Measurements from ENCODE around the gene WDR89.
"Not testable (repeated sequence)": the region's sequence is repeated elsewhere in the genome, so short reads cannot be mapped to it uniquely, and the experiment has no call there.

WDR89 gene

GRCh38 chr14:63652406-63652805 lies 10.7 kb upstream of the WDR89 start:
- DNase-seq (ENCODE audit: low spot score), result no peak

- DNase-seq (ENCODE audit: low spot score), result no peak
Observed at GRCh38 chr14:63650256-63650952, 8.7 kb upstream of the WDR89 start.

- no peak for DNase-seq (ENCODE audit: low spot score)
Observed at GRCh38 chr14:63647696-63648410, 6.2 kb upstream of the WDR89 start.

- DNase-seq (ENCODE audit: low spot score), result no peak
Observed at GRCh38 chr14:63644741-63645140, 3.1 kb upstream of the WDR89 start.

- DNase-seq (ENCODE audit: low spot score), result no peak
Observed at GRCh38 chr14:63642656-63643382, 1.1 kb upstream of the WDR89 start.

GRCh38 chr14:63642229-63642611 lies 549 bp upstream of the WDR89 start:
- DNase-seq (ENCODE audit: low spot score), result peak; percentile 99

- no peak for DNase-seq (ENCODE audit: low spot score)
Observed at GRCh38 chr14:63638493-63638892, 3.2 kb downstream of the WDR89 start.

- not testable (repeated sequence) for DNase-seq (ENCODE audit: low spot score)
Observed at GRCh38 chr14:63636094-63636635, 5.5 kb downstream of the WDR89 start.

GRCh38 chr14:63633801-63634200 lies 7.9 kb downstream of the WDR89 start:
- no peak for DNase-seq (ENCODE audit: low spot score)

GRCh38 chr14:63632932-63633514 lies 8.6 kb downstream of the WDR89 start:
- DNase-seq (ENCODE audit: low spot score), result no peak

GRCh38 chr14:63624701-63625100 lies 17.0 kb downstream of the WDR89 start:
- no peak for DNase-seq (ENCODE audit: low spot score)

- no peak for DNase-seq (ENCODE audit: low spot score)
Observed at GRCh38 chr14:63624203-63624602, 17.5 kb downstream of the WDR89 start.

GRCh38 chr14:63621975-63622374 lies 19.7 kb downstream of the WDR89 start:
- DNase-seq (ENCODE audit: low spot score), result not testable (repeated sequence)

- no peak for DNase-seq (ENCODE audit: low spot score)
Observed at GRCh38 chr14:63616015-63616414, 25.7 kb downstream of the WDR89 start.

GRCh38 chr14:63614679-63615363 lies 26.9 kb downstream of the WDR89 start:
- no peak for DNase-seq (ENCODE audit: low spot score)

- DNase-seq (ENCODE audit: low spot score), result no peak
Observed at GRCh38 chr14:63611078-63611477, 30.6 kb downstream of the WDR89 start.

- DNase-seq (ENCODE audit: low spot score), result no peak
Observed at GRCh38 chr14:63605041-63605532, 36.6 kb downstream of the WDR89 start.

- no peak for DNase-seq (ENCODE audit: low spot score)
Observed at GRCh38 chr14:63604626-63605025, 37.0 kb downstream of the WDR89 start.

- no peak for DNase-seq (ENCODE audit: low spot score)
Observed at GRCh38 chr14:63603749-63604277, 37.9 kb downstream of the WDR89 start.

GRCh38 chr14:63598807-63599206 lies 42.9 kb downstream of the WDR89 start:
- peak; percentile 80 for DNase-seq (ENCODE audit: low spot score)

GRCh38 chr14:63596998-63597658 lies 44.5 kb downstream of the WDR89 start:
- DNase-seq (ENCODE audit: low spot score), result no peak
